ENCODE results near the gene ZBTB40. TPM values are rescaled to one million over a fixed set of nuclear protein-coding genes. Genes with fewer than 3 reads are reported as not detected.

The ZBTB40 gene
- total and polyA plus RNA-seq, 7 donors: 3.8 to 14.1 (median 10.0) TPM

DNA sequence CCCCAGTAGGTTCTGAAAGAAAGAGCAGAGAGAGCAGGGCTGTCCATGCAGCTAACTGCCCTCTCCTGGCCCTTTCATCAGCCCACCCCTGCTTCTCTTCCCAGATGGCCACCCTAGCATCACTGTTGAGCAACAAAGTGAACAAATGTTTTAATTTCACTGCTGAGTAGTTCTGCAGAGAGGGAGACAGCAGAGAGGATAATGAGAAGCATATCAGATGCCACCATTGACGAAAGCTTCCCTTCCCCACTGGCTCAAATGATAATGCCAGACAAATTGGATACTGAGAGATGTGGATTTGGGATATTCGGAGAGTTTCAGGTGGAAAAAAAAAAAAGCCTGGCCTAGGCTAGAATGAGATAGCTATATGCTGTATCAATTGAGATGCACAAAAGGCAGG lies 46.8 kb downstream of the ZBTB40 start:
- H3K27ac ChIP-seq: no peak overlapping the region
- H3K27me3 ChIP-seq (ENCODE audit: insufficient read depth in 3 of 3, low read length in 2 of 3): no peaks in the 10 kb centered on the region
- TF ChIP-seq, protein P1, sequence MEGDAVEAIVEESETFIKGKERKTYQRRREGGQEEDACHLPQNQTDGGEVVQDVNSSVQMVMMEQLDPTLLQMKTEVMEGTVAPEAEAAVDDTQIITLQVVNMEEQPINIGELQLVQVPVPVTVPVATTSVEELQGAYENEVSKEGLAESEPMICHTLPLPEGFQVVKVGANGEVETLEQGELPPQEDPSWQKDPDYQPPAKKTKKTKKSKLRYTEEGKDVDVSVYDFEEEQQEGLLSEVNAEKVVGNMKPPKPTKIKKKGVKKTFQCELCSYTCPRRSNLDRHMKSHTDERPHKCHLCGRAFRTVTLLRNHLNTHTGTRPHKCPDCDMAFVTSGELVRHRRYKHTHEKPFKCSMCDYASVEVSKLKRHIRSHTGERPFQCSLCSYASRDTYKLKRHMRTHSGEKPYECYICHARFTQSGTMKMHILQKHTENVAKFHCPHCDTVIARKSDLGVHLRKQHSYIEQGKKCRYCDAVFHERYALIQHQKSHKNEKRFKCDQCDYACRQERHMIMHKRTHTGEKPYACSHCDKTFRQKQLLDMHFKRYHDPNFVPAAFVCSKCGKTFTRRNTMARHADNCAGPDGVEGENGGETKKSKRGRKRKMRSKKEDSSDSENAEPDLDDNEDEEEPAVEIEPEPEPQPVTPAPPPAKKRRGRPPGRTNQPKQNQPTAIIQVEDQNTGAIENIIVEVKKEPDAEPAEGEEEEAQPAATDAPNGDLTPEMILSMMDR (IDR thresholded peaks at IDR 0.05): no peak
- ATAC-seq (no peak), DNase-seq (no peak)
- H3K4me1 ChIP-seq: peaks cover 37% of the 10 kb centered on the region
- H3K9me3 ChIP-seq: no peaks in the 10 kb centered on the region
- 72 to 96% (median 79%) methylated on average over 2 of the region's 2 CpGs for WGBS, 3 donors
- intact Hi-C loops (cut with DNase I): no loop called here
- no peaks in the 10 kb centered on the region for H3K36me3 ChIP-seq (ENCODE audit: insufficient read depth in 1 of 2, low read depth in 1 of 2)
- H3K4me3 ChIP-seq: no peak overlapping the region

DNA sequence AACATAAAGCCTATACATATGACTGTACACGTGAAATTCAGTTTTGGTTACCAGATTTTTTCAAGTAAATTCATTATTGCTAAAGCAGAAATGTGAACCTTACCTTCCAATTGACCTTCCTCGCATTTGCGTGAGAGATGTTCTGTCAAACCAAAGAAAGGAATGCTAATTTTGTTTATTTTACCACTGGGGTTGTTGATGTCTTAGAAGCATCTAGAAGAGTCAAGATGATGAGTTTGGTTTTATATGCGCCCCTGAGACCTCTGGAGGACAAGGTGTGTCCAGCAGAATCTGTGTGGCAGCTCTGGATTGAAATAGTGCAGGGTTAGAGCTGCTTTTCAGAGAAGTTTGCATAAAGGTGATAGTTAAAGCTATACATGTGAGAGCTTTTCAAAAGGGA lies 48.4 kb downstream of the ZBTB40 start:
- Histone ChIP-seq H3K36me3 (ENCODE audit: insufficient read depth in 1 of 2, low read depth in 1 of 2) (no peaks in the 10 kb centered on the region), H3K27ac (no peak overlapping the region), H3K27me3 (ENCODE audit: insufficient read depth in 3 of 3, low read length in 2 of 3) (no peaks in the 10 kb centered on the region), H3K4me1 (peaks cover 29% of the 10 kb centered on the region), H3K9me3 (no peaks in the 10 kb centered on the region), H3K4me3 (no peak overlapping the region)
- TF ChIP-seq, protein P1 (IDR thresholded peaks at IDR 0.05): no peak
- DNase-seq (no peak), ATAC-seq (peak in 1 of 4 donors; percentile 10)
- intact Hi-C loops (cut with DNase I): loop anchor here in 1 of 2 donors (2.0 kb wide), 1 partner anchor 47 kb away; no protein-coding TSS in a partner anchor
- WGBS, 3 donors: 86 to 94% (median 88%) methylated on average over 4 of the region's 4 CpGs

DNA sequence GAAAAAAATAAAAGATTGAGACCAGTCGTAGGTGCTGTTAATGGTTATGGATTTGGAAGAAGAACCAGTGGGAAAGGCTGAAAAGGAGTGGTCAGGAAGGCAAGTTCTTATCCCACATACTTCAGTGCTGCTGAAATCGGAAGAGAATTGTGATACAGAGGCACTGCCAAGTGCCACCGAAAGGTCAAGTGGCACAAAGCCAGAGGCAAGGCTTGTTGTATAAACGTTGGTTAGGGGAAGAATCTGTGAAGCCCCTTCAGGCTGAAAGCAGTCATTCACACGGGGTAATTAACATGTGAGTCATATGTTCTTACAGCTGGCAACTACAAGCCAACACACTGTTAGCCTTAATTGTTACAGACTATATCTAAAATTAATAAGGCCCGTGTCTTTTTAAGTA lies 48.8 kb downstream of the ZBTB40 start:
- peaks cover 26% of the 10 kb centered on the region for H3K4me1 ChIP-seq
- DNase-seq (peak; percentile 28 to 55), ATAC-seq (peak in 2 of 4 donors; percentile 53 to 73)
- peaks cover 0 to 3% of the 10 kb centered on the region in 2 donors for H3K36me3 ChIP-seq (ENCODE audit: insufficient read depth in 1 of 2, low read depth in 1 of 2)
- no peaks in the 10 kb centered on the region for H3K27me3 ChIP-seq (ENCODE audit: insufficient read depth in 3 of 3, low read length in 2 of 3)
- no peak overlapping the region for H3K4me3 ChIP-seq
- no peaks in the 10 kb centered on the region for H3K9me3 ChIP-seq
- intact Hi-C loops (cut with DNase I): loop anchor here in 1 of 2 donors (2.0 kb wide), 1 partner anchor 48 kb away; no protein-coding TSS in a partner anchor
- no peak overlapping the region for H3K27ac ChIP-seq
- TF ChIP-seq, protein P1 (IDR thresholded peaks at IDR 0.05): no peak
- WGBS, 3 donors: 14 to 30% (median 16%) methylated on average over 6 of the region's 6 CpGs

DNA sequence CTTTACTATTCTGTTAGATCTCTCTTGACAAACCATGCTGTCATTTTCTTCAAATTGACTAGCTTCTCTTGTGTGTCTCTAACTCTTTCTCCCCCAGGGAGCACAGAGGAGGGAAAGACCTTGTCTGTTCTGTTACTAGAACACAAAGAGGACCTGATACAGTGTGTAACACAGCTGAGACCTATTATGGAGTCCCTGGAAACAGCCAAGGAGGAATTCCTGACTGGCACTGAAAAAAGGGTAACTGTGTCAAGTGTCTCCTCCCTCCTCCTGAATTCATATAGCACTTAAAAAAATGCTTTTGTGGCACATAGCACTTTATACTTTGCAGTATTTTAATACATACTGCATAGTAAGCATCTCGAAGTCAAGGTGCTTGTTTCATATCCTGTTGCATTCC lies 50.6 kb downstream of the ZBTB40 start:
- intact Hi-C loops (cut with DNase I): no loop called here
- WGBS, 3 donors: 76 to 91% (median 90%) methylated on average over 1 of the region's 1 CpG
- H3K4me1 ChIP-seq: peaks cover 26% of the 10 kb centered on the region

More for the DNA sequence above, 50.6 kb downstream of the ZBTB40 start:
- no peak overlapping the region for H3K4me3 ChIP-seq
- no peak for DNase-seq
- H3K27ac ChIP-seq: no peak overlapping the region
- TF ChIP-seq, protein P1 (IDR thresholded peaks at IDR 0.05): no peak
- no peak for ATAC-seq
- H3K9me3 ChIP-seq: no peaks in the 10 kb centered on the region
- H3K27me3 ChIP-seq (ENCODE audit: insufficient read depth in 3 of 3, low read length in 2 of 3): no peaks in the 10 kb centered on the region
- peaks cover 10 to 20% of the 10 kb centered on the region in 2 donors for H3K36me3 ChIP-seq (ENCODE audit: insufficient read depth in 1 of 2, low read depth in 1 of 2)

All from psoas muscle (tissue), 8 donors.